ENCODE results near the gene SFN.
"Not testable (repeated sequence)": the region's sequence is repeated elsewhere in the genome, so short reads cannot be mapped to it uniquely, and the experiment has no call there.

Gene SFN

GRCh38 chr1:26839779-26840178 is 23.2 kb upstream of the SFN start:
- Histone ChIP-seq H3K79me1 (ENCODE audit: low read depth, low read length) (peaks cover 2% of the 10 kb centered on the region), H3K4me1 (ENCODE audit: control insufficient read depth in 2 of 2, insufficient read depth in 1 of 2, low read depth in 1 of 2, low read length in 2 of 2) (no peaks in the 10 kb centered on the region), H2BK120ac (ENCODE audit: low read depth, low read length) (no peak overlapping the region), H3K23ac (ENCODE audit: low read depth, low read length, poor library complexity) (no peak overlapping the region), H3K27me3 (ENCODE audit: control insufficient read depth in 3 of 3, insufficient read depth in 3 of 3, low read depth in 1 of 3, low read length in 3 of 3) (no peaks in the 10 kb centered on the region), H3K4me2 (ENCODE audit: insufficient read depth, low read length, poor library complexity, severe bottlenecking) (no peak overlapping the region), H3K14ac (ENCODE audit: low read length) (no peak overlapping the region), H2AFZ (ENCODE audit: low read length) (no peak overlapping the region), H3K4ac (ENCODE audit: low read length) (no peak overlapping the region), H3K9me3 (replicated peaks in 1 of 2; ENCODE audit: control insufficient read depth in 2 of 2, insufficient read depth in 1 of 2, low read depth in 1 of 2, low read length in 2 of 2) (no peaks in the 10 kb centered on the region), H3K27ac (replicated peaks; ENCODE audit: low read length) (no peak overlapping the region), H3K9ac (ENCODE audit: low read depth, low read length, poor library complexity) (no peak overlapping the region), H2BK5ac (ENCODE audit: low read length) (no peak overlapping the region), H2BK12ac (ENCODE audit: low read length) (no peak overlapping the region), H4K8ac (ENCODE audit: low read depth, low read length) (no peak overlapping the region), H3K18ac (ENCODE audit: low read length) (no peak overlapping the region), H3K36me3 (replicated peaks in 1 of 2; ENCODE audit: control insufficient read depth in 2 of 2, insufficient read depth in 2 of 2, low read length in 2 of 2) (peaks cover 38 to 74% of the 10 kb centered on the region in 2 donors), H4K91ac (ENCODE audit: low read depth, low read length, poor library complexity) (no peak overlapping the region), H2AK5ac (ENCODE audit: low read depth, low read length) (no peak overlapping the region), H3K4me3 (ENCODE audit: low read length in 2 of 2) (no peak overlapping the region), H2BK15ac (ENCODE audit: low read length) (no peak overlapping the region)
- no CpG with 5 or more reads among the region's 6 CpGs for WGBS, 2 donors (ENCODE audit: extremely low coverage in 2 of 2, insufficient read length in 2 of 2, insufficient replicate concordance in 1 of 2)
- no peak for DNase-seq (ENCODE audit: low spot score)

GRCh38 chr1:26844424-26845196 is 18.3 kb upstream of the SFN start:
- Histone ChIP-seq H4K8ac (ENCODE audit: low read depth, low read length) (no peak overlapping the region), H2BK120ac (ENCODE audit: low read depth, low read length) (no peak overlapping the region), H3K79me1 (ENCODE audit: low read depth, low read length) (no peaks in the 10 kb centered on the region), H3K9ac (ENCODE audit: low read depth, low read length, poor library complexity) (no peak overlapping the region), H3K4me3 (ENCODE audit: low read length in 2 of 2) (no peak overlapping the region), H2AFZ (ENCODE audit: low read length) (no peak overlapping the region), H3K14ac (ENCODE audit: low read length) (no peak overlapping the region), H2BK5ac (ENCODE audit: low read length) (no peak overlapping the region), H3K27ac (replicated peaks; ENCODE audit: low read length) (no peak overlapping the region), H3K4ac (ENCODE audit: low read length) (no peak overlapping the region), H3K4me1 (ENCODE audit: control insufficient read depth in 2 of 2, insufficient read depth in 1 of 2, low read depth in 1 of 2, low read length in 2 of 2) (no peaks in the 10 kb centered on the region), H2BK15ac (ENCODE audit: low read length) (no peak overlapping the region), H3K27me3 (ENCODE audit: control insufficient read depth in 3 of 3, insufficient read depth in 3 of 3, low read depth in 1 of 3, low read length in 3 of 3) (no peaks in the 10 kb centered on the region), H3K18ac (ENCODE audit: low read length) (no peak overlapping the region), H3K23ac (ENCODE audit: low read depth, low read length, poor library complexity) (no peak overlapping the region), H4K91ac (ENCODE audit: low read depth, low read length, poor library complexity) (no peak overlapping the region), H3K4me2 (ENCODE audit: insufficient read depth, low read length, poor library complexity, severe bottlenecking) (no peak overlapping the region), H3K9me3 (replicated peaks in 1 of 2; ENCODE audit: control insufficient read depth in 2 of 2, insufficient read depth in 1 of 2, low read depth in 1 of 2, low read length in 2 of 2) (no peaks in the 10 kb centered on the region), H2BK12ac (ENCODE audit: low read length) (no peak overlapping the region), H2AK5ac (ENCODE audit: low read depth, low read length) (no peak overlapping the region), H3K36me3 (replicated peaks in 1 of 2; ENCODE audit: control insufficient read depth in 2 of 2, insufficient read depth in 2 of 2, low read length in 2 of 2) (peaks cover 28 to 78% of the 10 kb centered on the region in 2 donors)
- DNase-seq (ENCODE audit: low spot score): no peak
- WGBS, 2 donors (ENCODE audit: extremely low coverage in 2 of 2, insufficient read length in 2 of 2, insufficient replicate concordance in 1 of 2): no CpG with 5 or more reads among the region's 13 CpGs

- H2BK5ac ChIP-seq (ENCODE audit: low read length); H2BK120ac ChIP-seq (ENCODE audit: low read depth, low read length); DNase-seq (ENCODE audit: low spot score); H3K23ac ChIP-seq (ENCODE audit: low read depth, low read length, poor library complexity); H2AK5ac ChIP-seq (ENCODE audit: low read depth, low read length); H3K4me1 ChIP-seq (ENCODE audit: control insufficient read depth in 2 of 2, insufficient read depth in 1 of 2, low read depth in 1 of 2, low read length in 2 of 2); H2BK12ac ChIP-seq (ENCODE audit: low read length); H3K18ac ChIP-seq (ENCODE audit: low read length); H4K8ac ChIP-seq (ENCODE audit: low read depth, low read length); H3K9me3 ChIP-seq (replicated peaks in 1 of 2; ENCODE audit: control insufficient read depth in 2 of 2, insufficient read depth in 1 of 2, low read depth in 1 of 2, low read length in 2 of 2); H2BK15ac ChIP-seq (ENCODE audit: low read length); H2AFZ ChIP-seq (ENCODE audit: low read length); H3K27ac ChIP-seq (replicated peaks; ENCODE audit: low read length); H3K9ac ChIP-seq (ENCODE audit: low read depth, low read length, poor library complexity); H3K4me3 ChIP-seq (ENCODE audit: low read length in 2 of 2); H4K91ac ChIP-seq (ENCODE audit: low read depth, low read length, poor library complexity); H3K14ac ChIP-seq (ENCODE audit: low read length); H3K4me2 ChIP-seq (ENCODE audit: insufficient read depth, low read length, poor library complexity, severe bottlenecking); H3K4ac ChIP-seq (ENCODE audit: low read length); H3K79me1 ChIP-seq (ENCODE audit: low read depth, low read length); H3K27me3 ChIP-seq (ENCODE audit: control insufficient read depth in 3 of 3, insufficient read depth in 3 of 3, low read depth in 1 of 3, low read length in 3 of 3): not testable (repeated sequence)
- no CpG with 5 or more reads among the region's 6 CpGs for WGBS, 2 donors (ENCODE audit: extremely low coverage in 2 of 2, insufficient read length in 2 of 2, insufficient replicate concordance in 1 of 2)
- peaks cover 41 to 84% of the 10 kb centered on the region in 2 donors for H3K36me3 ChIP-seq (replicated peaks in 1 of 2; ENCODE audit: control insufficient read depth in 2 of 2, insufficient read depth in 2 of 2, low read length in 2 of 2)
Observed at GRCh38 chr1:26847826-26848225, 15.1 kb upstream of the SFN start.

GRCh38 chr1:26848499-26848898 is 14.4 kb upstream of the SFN start:
- Histone ChIP-seq H4K91ac (ENCODE audit: low read depth, low read length, poor library complexity) (no peak overlapping the region), H3K4me3 (ENCODE audit: low read length in 2 of 2) (no peak overlapping the region), H2AK5ac (ENCODE audit: low read depth, low read length) (no peak overlapping the region), H3K18ac (ENCODE audit: low read length) (no peak overlapping the region), H2BK5ac (ENCODE audit: low read length) (no peak overlapping the region), H3K36me3 (replicated peaks in 1 of 2; ENCODE audit: control insufficient read depth in 2 of 2, insufficient read depth in 2 of 2, low read length in 2 of 2) (peaks cover 41 to 84% of the 10 kb centered on the region in 2 donors), H3K27ac (replicated peaks; ENCODE audit: low read length) (no peak overlapping the region), H2BK15ac (ENCODE audit: low read length) (no peak overlapping the region), H3K27me3 (ENCODE audit: control insufficient read depth in 3 of 3, insufficient read depth in 3 of 3, low read depth in 1 of 3, low read length in 3 of 3) (no peaks in the 10 kb centered on the region), H3K4me1 (ENCODE audit: control insufficient read depth in 2 of 2, insufficient read depth in 1 of 2, low read depth in 1 of 2, low read length in 2 of 2) (no peaks in the 10 kb centered on the region), H4K8ac (ENCODE audit: low read depth, low read length) (no peak overlapping the region), H2AFZ (ENCODE audit: low read length) (no peak overlapping the region), H3K23ac (ENCODE audit: low read depth, low read length, poor library complexity) (no peak overlapping the region), H3K4me2 (ENCODE audit: insufficient read depth, low read length, poor library complexity, severe bottlenecking) (no peak overlapping the region), H3K79me1 (ENCODE audit: low read depth, low read length) (no peaks in the 10 kb centered on the region), H3K4ac (ENCODE audit: low read length) (no peak overlapping the region), H3K9me3 (replicated peaks in 1 of 2; ENCODE audit: control insufficient read depth in 2 of 2, insufficient read depth in 1 of 2, low read depth in 1 of 2, low read length in 2 of 2) (no peaks in the 10 kb centered on the region), H3K9ac (ENCODE audit: low read depth, low read length, poor library complexity) (no peak overlapping the region), H3K14ac (ENCODE audit: low read length) (no peak overlapping the region), H2BK12ac (ENCODE audit: low read length) (no peak overlapping the region), H2BK120ac (ENCODE audit: low read depth, low read length) (no peak overlapping the region)
- no peak for DNase-seq (ENCODE audit: low spot score)
- no CpG with 5 or more reads among the region's 10 CpGs for WGBS, 2 donors (ENCODE audit: extremely low coverage in 2 of 2, insufficient read length in 2 of 2, insufficient replicate concordance in 1 of 2)

All from neuronal stem cell (in vitro differentiated cells).